Measurements from ENCODE around the gene GEMIN4.

Gene GEMIN4

GRCh38 chr17:746783-747629, 5.1 kb downstream of the GEMIN4 start:
- no peak for TF ChIP-seq CTCF (conservative IDR thresholded peaks at IDR 0.05; ENCODE audit: control insufficient read depth, insufficient read depth, low read depth, low read length)
- no peak overlapping the region for H3K4me3 ChIP-seq (ENCODE audit: control insufficient read depth, low read depth, low read length)
- DNase-seq (ENCODE audit: low read depth): no peak

- no peak overlapping the region for H3K4me3 ChIP-seq (ENCODE audit: control insufficient read depth, low read depth, low read length)
- TF ChIP-seq CTCF (conservative IDR thresholded peaks at IDR 0.05; ENCODE audit: control insufficient read depth, insufficient read depth, low read depth, low read length): no peak
- no peak for DNase-seq (ENCODE audit: low read depth)
Observed at GRCh38 chr17:746181-746580, 5.9 kb downstream of the GEMIN4 start.

- no peak for DNase-seq (ENCODE audit: low read depth)
- TF ChIP-seq CTCF (conservative IDR thresholded peaks at IDR 0.05; ENCODE audit: control insufficient read depth, insufficient read depth, low read depth, low read length): no peak
- no peak overlapping the region for H3K4me3 ChIP-seq (ENCODE audit: control insufficient read depth, low read depth, low read length)
Observed at GRCh38 chr17:745406-745805, 6.7 kb downstream of the GEMIN4 start.

- no peak overlapping the region for H3K4me3 ChIP-seq (ENCODE audit: control insufficient read depth, low read depth, low read length)
- TF ChIP-seq CTCF (conservative IDR thresholded peaks at IDR 0.05; ENCODE audit: control insufficient read depth, insufficient read depth, low read depth, low read length): no peak
- no peak for DNase-seq (ENCODE audit: low read depth)
Observed at GRCh38 chr17:744937-745336, 7.1 kb downstream of the GEMIN4 start.

GRCh38 chr17:743139-743538, 8.9 kb downstream of the GEMIN4 start:
- no peak for DNase-seq (ENCODE audit: low read depth)
- TF ChIP-seq CTCF (conservative IDR thresholded peaks at IDR 0.05; ENCODE audit: control insufficient read depth, insufficient read depth, low read depth, low read length): no peak

GRCh38 chr17:742147-742793, 9.8 kb downstream of the GEMIN4 start:
- TF ChIP-seq CTCF (conservative IDR thresholded peaks at IDR 0.05; ENCODE audit: control insufficient read depth, insufficient read depth, low read depth, low read length): no peak
- H3K4me3 ChIP-seq (ENCODE audit: control insufficient read depth, low read depth, low read length): no peak overlapping the region
- no peak for DNase-seq (ENCODE audit: low read depth)

More at GRCh38 chr17:743139-743538, 8.9 kb downstream of the GEMIN4 start:
- H3K4me3 ChIP-seq (ENCODE audit: control insufficient read depth, low read depth, low read length): no peak overlapping the region

Measured in fibroblast of mammary gland (primary cell).